Coronary artery (tissue), 2 donors: ENCODE results near the gene AP2A2.

Experiments used
- DNase-seq: peaks from one replicate; pipeline ENCODE4 v3.0.0-alpha.2; 2017; ENCODE audit warnings: low spot score
- H3K27ac ChIP-seq, 2 donors: fragments of 200-600 bp; sonication (generic); one replicate each; pipeline ENCODE4 v1.5.1; 2016 to 2019
- H3K4me3 ChIP-seq: fragments of 200-600 bp; sonication (generic); 2 replicates; pipeline ENCODE4 v1.5.1; 2016; ENCODE audit warnings: mild to moderate bottlenecking, moderate library complexity
- CTCF ChIP-seq: fragments of 200-600 bp; sonication (generic); IDR thresholded peaks from one replicate; pipeline ENCODE4 v1.5.1; 2019; ENCODE audit warnings: antibody characterized with exemption

The AP2A2 gene

GRCh38 chr11:942823-943222 lies 17.2 kb downstream of the AP2A2 start:
- Histone ChIP-seq H3K27ac (peak overlapping the region in 1 of 2 donors; percentile 6), H3K4me3 (no peak overlapping the region)
- no peak for TF ChIP-seq CTCF
- DNase-seq: no peak

GRCh38 chr11:944711-945470 lies 19.2 kb downstream of the AP2A2 start:
- DNase-seq: no peak
- peak overlapping the region in 1 of 2 donors; percentile 4 for H3K27ac ChIP-seq

GRCh38 chr11:945986-946385 lies 20.3 kb downstream of the AP2A2 start:
- DNase-seq: no peak
- TF ChIP-seq CTCF: no peak
- Histone ChIP-seq H3K27ac (no peak overlapping the region), H3K4me3 (no peak overlapping the region)

More at GRCh38 chr11:944711-945470, 19.2 kb downstream of the AP2A2 start:
- no peak for TF ChIP-seq CTCF
- H3K4me3 ChIP-seq: no peak overlapping the region

GRCh38 chr11:947744-948143 lies 22.1 kb downstream of the AP2A2 start:
- Histone ChIP-seq H3K4me3 (no peak overlapping the region), H3K27ac (no peak overlapping the region)
- no peak for TF ChIP-seq CTCF
- no peak for DNase-seq

GRCh38 chr11:951507-951906 lies 25.8 kb downstream of the AP2A2 start:
- no peak overlapping the region for H3K27ac ChIP-seq
- no peak overlapping the region for H3K4me3 ChIP-seq
- no peak for DNase-seq
- TF ChIP-seq CTCF: no peak

- Histone ChIP-seq H3K4me3 (no peak overlapping the region), H3K27ac (no peak overlapping the region)
- TF ChIP-seq CTCF: no peak
- DNase-seq: no peak
These were observed 27.0 kb downstream of the AP2A2 start for GRCh38 chr11:952406-953385.
